Adipose tissue (tissue), 3 donors: Measurements from ENCODE around the gene BTG1. TPM values are rescaled to one million over a fixed set of nuclear protein-coding genes. Genes with fewer than 3 reads are reported as not detected.
"Not testable (repeated sequence)": the region's sequence is repeated elsewhere in the genome, so short reads cannot be mapped to it uniquely, and the experiment has no call there.

Source experiments
- H3K27ac ChIP-seq: one replicate; pipeline ENCODE4 v1.5.1; 2013; ENCODE audit warnings: low read depth, low read length
- WGBS, 3 donors: extraction: QIAGEN DNeasy Blood & Tissue Kit; methylation state at CpG; one replicate each; pipeline ENCODE4 v1.1.7; 2013; 5-methylcytosine and 5-hydroxymethylcytosine counted together
- polyA plus RNA-seq, 3 donors: library from polyadenylated mRNA; stranded (reverse); fragments of 200-250 nt; gene quantifications; one replicate each; pipeline ENCODE4 v1.2.3, GENCODE V29; 2013
- donor health status: healthy with polysubstance abuse.
- donor health status: Bipolar disorder and iron deficiency.
- donor health status: healthy.

The BTG1 gene
- polyA plus RNA-seq, 3 donors: 60.7 to 89.4 (median 71.2) TPM

DNA sequence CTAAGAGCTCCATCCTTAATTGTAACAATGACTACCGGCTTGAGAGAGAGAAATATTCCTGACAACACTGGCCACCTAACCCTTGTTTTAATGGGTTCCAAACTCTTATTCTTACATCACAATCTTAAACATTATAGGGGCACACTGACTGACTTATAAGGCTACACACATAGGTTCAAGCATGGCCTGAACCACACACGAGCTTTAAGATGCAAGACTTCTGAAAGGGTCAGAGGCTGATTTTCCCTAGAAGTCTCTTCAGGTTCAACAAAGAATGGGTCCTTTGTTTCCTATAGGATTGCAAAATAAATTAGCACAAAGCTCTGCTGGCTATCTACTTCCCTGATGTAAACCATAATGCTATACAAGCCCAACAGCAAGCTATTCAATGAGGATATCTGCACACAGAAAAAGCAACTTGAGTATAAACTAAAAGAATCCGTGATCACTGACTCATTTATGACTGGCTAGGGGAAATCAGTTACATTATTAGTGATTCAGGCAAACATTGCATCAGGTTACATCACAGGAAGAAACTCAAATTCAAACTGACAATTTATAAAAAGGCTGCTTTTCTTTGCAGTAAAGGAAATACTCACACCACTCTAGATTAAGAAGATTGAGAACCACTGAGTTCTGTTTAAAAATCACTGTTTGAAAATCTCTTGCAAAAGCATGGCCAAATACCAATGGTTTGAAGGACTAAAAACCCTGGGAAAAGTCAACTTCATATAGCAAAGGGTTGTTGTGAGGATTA, 8.5 kb downstream of the BTG1 start:
- H3K27ac ChIP-seq: no peak overlapping the region
- 47 to 50% (median 49%) methylated on average over 3 of the region's 3 CpGs for WGBS, 3 donors

DNA sequence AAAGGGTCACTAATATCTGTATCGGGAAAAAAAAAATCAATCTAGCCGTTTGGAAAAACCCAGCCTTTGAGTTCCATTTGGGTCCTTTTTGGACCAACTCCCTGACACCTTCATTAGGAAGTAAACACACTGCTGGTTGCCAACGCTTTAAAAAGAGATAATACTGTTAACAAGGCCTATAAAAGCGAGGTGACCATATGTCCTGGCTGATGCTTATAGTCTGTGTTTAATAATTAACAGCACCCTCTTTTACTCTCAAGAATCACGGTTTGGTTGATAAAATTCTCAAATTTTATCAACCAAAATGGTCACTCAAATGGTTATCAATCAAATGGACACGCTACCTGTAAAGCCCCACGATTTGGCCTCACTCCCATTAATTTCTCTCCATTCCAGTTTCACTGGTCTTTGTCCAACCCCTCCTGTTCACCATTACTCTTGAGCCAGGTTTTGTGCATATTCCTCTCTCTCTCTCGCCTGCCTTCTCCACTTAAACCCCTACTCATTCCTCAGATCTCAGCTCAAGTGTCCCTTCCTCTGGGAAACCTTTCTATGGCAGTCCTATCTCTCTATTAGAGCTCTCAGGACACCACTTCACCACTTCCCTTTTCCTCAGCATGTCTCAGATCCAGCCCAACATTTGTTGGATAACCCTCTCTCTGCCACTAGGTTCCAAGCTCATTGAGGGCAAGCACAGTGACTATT, 9.5 kb downstream of the BTG1 start:
- 25 to 79% (median 76%) methylated on average over 8 of the region's 8 CpGs for WGBS, 3 donors
- no peak overlapping the region for H3K27ac ChIP-seq

DNA sequence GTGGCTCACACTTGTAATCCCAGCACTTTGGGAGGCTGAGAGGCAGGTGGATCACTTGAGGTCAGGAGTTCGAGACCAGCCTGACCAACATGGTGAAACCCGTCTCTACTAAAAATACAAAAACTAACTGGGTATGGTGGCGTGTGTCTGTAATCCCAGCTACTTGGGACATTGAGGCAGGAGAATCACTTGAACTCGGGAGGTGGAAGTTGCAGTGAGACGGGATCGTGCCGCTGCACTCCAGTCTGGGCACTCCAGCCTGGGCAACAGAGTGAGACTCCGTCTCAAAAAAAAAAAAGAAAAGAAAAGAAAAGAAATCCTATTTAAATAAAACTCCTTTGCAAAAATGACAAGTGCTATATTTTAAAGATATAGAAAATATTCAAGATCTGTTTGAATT, 10.1 kb downstream of the BTG1 start:
- WGBS, 3 donors: 81 to 95% (median 90%) methylated on average over 8 of the region's 8 CpGs
- H3K27ac ChIP-seq: not testable (repeated sequence)

DNA sequence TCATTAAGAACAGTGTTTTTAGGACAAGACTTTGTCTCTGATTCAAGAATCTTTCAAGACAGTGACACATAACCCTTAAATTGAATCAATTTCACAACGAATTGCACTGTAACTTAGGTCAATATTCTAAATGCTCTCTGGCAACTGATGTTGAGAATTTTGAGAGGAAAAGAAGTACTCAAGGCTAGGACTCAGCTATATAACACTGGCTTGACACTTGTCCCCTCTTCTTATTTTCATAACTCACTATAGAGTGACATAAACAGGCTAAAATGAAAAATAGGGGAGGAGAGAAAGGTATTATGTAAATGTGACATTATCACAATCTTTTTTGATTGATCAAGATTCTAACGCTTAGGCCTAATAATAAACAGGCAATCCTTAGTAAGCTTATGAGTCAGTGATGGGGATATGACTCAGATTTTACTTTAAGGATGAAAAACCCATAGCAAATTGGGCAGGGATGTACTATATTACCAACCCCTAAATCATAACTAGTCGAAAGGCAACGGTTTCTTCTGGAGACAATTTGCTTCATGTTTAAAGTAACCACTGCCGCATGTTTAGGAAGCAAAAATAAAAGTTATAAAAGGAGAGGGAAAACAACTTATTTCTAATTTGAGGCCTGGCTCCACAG, 10.9 kb downstream of the BTG1 start:
- H3K27ac ChIP-seq: no peak overlapping the region
- 51 to 61% (median 52%) methylated on average over 5 of the region's 5 CpGs for WGBS, 3 donors

DNA sequence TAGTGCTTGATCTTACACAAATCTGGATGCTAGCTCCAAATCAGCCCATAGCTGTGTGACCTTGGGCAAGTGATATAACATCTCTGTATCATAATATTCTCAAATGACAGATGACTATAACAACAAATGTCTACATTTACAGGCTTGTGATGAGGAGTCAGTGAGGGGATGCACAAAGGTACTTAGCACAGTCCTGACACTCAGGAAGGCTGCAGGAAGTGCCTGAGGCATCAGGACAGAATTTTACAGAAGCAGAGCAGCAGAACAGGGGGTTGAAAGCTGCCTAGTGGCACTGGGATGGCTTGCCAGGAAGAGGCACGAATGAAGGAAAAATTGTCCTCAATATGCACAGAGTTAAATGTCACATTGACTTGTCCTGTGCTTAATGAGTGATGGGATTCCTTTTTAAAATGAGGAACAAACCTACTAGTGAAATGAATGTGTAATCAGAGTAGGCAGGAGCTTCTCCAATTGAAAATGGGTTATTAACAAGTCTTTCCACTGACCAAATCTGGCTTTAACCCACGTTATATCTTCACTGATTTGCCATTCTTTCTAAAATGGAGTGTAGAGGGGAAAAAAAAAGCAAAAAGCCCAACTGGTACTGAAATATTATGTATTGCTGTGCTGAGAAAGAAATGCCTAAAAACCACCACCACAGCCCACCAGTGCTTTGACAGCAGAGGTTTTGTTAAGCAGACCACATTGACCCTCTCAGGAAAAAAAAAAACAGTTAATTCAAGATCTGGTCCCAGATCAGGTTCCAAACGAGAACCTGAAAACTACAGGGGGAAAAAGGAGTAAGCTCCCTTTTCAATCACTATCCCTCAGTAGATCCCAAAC, 11.6 kb downstream of the BTG1 start:
- WGBS, 3 donors: 29 to 30% (median 30%) methylated on average over 3 of the region's 3 CpGs
- no peak overlapping the region for H3K27ac ChIP-seq

DNA sequence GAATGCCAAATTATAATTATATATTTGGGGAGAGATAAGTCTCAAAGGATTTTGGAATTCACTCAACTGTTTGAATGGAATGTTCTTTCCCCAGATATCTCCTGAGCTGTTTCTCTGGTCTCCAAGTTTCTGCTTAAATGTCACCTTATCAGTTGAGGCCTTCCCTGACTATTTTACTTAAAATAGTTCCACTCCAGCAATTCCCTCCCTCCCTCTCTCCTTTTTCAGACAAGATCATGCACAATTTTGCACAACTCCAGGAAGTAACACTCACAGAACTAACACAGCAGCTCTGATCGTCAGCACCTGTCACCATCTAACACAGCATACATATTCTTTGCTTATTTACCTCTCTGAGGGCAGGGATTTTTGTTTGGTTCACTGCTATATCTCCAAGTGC, 12.5 kb downstream of the BTG1 start:
- no peak overlapping the region for H3K27ac ChIP-seq
- 0 to 17% (median 0%) methylated on average over 1 of the region's 1 CpG for WGBS, 3 donors

DNA sequence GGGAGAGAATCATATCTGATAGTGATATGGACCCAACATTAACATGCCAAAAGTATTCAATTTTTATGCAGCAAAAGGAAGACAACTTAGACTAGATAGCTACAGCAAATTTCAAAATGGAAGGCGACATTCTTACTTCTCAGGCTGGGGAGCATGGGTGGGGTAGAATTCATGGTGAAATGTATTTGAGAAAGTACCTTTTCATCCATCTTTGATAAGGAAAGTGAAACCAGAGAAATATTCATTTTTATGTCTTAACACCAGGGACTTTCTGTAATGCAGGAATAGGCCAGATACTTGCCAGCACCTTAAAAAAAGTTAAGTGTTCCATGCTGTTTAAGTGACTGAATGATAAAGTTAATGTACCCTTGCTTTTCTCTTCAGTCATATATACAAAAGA, 13.4 kb downstream of the BTG1 start:
- WGBS, 3 donors: 75 to 90% (median 88%) methylated on average over 1 of the region's 1 CpG
- H3K27ac ChIP-seq: no peak overlapping the region

DNA sequence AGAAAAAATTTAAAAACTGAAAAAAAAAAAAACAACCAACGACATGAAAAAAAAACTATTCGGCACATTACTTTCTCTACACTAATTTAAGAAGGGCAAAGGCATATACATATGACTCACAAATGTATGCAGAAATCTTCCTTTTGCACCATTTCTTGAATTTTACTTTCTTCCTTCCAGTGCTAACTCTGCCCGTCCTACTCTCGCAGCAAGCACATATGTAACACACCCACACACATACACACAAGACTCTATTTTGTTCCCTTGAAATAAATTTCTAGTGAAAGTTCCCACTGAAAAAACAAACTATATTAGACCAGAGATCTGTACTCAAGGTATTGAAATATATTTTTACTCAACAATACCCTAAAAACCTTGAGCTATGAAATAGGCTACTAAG, 14.6 kb downstream of the BTG1 start:
- WGBS, 3 donors: 45 to 79% (median 52%) methylated on average over 4 of the region's 4 CpGs
- no peak overlapping the region for H3K27ac ChIP-seq

DNA sequence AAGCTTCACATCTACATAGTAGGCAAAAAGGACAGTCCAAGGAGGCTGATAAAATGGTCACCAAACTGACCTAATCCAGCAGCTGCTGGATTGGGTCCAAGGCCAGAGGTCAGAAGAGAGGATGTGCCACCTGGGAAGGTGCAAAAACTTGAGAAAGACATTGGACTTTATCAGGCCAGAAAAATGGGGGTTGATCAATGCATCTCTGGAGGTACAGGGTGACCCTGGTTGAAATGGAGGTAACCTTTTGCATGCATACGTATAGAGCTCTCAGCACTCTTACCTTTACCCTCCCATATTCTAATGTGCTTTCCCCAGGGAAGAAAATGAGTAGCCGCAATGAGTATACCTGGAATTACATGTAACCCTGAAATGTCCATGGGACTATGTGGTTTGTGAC, 16.0 kb downstream of the BTG1 start:
- 95 to 99% (median 96%) methylated on average over 2 of the region's 2 CpGs for WGBS, 3 donors

DNA sequence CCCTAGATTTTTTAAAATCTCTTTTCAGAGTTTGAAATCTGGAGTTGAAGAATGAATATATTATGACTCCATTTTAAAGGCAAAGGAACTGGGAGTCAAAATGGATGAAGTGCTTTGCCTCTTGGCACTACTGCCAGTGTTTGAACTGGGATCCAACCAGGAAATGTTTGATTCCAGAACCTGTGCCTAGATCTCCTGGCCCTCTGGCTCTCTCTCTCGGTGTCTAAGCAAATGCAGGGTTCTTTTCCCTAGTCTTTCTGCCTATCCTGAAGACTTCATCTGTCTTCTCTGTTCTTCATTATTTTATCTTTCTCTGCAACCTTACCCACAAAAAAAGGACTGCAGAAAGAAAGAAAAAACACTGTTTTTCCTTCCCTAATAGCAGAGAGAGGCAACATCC, 17.0 kb downstream of the BTG1 start:
- WGBS, 3 donors: 59 to 94% (median 92%) methylated on average over 1 of the region's 1 CpG
- no peak overlapping the region for H3K27ac ChIP-seq

More for the DNA sequence above, 16.0 kb downstream of the BTG1 start:
- no peak overlapping the region for H3K27ac ChIP-seq

DNA sequence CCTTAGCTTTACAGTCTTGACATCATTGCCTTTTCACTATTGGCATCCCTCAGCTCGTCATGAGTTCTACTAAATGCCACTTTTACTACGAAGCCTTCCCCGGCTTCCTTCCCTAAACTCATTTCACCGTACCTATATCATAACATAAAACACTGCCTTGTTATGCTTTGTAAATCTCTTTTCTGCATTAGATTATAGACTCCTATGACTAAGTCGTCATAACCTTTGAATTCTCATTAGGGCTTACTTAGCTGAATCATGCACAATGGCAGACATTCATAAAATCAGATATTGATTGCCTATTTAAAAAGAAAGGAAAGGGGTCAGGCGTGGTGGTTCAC, 21.0 kb downstream of the BTG1 start:
- WGBS, 3 donors: 51 to 77% (median 65%) methylated on average over 6 of the region's 6 CpGs
- no peak overlapping the region for H3K27ac ChIP-seq

DNA sequence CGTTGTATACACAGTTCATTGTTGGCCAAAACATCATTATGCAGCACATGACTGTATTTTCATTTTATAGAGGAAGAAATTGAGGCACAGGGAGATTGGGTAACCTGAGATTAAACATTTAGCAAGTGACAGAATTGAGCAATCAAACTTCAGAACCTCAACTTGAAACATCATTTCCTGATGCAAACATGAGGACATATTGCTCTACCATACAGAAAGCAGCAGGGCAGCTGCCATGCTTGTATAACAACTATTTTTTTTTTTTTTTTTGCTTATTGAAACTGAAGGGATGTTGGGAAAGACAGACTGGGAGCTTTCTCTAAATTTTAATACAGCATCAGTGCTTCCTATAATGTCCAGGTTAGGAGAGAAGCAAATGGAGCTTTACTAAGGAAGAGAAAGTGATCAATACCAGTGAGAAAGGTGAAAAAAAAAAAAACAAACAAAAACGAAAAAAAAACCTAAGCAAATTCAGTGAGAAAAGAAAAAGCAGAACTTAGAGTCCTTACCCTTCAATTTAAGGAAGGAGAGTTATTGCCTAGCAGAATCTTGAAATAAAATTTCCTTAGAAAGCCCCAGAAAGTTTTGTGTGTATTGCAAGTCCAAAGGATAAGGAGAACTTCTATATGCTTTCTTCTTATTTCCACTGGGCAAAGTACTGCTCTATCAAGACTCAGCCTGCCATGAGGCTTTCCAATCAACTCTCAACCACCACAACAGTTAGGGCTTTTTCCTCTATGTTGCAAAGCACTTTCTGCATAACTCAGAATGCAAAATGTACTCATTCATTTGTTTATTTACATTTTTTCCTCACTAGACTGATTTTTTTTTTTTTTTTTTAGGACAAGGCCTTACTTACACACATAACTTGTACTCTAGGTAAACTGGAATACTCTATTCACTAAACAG, 21.6 kb downstream of the BTG1 start:
- 51 to 69% (median 52%) methylated on average over 2 of the region's 2 CpGs for WGBS, 3 donors
- H3K27ac ChIP-seq: no peak overlapping the region

DNA sequence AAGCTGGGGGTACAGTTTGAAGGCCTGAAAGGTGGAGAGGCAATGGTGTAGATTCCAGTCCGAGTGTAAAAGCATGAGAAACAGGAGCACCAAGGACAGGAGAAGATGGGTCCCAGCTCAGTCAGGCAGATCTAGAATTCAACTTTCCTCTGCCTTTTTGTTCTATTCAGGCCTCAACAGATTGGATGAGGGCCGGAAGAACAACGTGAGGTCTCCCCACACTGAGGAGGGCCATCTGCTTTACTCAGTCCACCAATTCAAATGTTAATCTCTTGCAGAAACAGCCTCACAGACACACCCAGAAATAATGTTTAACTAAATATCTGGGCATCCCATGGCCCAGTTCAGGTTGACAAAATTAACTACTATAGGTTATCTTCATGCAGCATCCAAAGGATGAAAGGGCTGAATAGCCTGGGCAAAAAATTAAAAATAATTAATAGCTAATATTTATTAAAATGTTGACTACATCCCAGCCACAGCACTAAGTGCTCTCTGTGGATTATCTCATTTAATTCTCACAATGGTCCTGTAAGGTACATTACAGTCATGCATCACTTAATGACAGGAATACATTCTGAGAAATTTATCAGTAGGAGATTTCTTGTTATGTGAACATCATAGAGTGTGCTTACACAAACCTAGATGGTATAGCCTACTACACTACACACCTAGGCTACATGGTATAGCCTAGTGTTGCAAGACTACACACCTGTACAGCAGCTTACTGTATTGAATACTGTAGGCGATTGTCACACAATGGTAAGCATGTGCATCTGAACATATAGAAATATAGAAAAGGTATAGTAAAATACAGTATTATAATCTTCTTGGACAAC, 22.5 kb downstream of the BTG1 start:
- WGBS, 3 donors: 74 to 99% (median 87%) methylated on average over 4 of the region's 4 CpGs
- no peak overlapping the region for H3K27ac ChIP-seq

DNA sequence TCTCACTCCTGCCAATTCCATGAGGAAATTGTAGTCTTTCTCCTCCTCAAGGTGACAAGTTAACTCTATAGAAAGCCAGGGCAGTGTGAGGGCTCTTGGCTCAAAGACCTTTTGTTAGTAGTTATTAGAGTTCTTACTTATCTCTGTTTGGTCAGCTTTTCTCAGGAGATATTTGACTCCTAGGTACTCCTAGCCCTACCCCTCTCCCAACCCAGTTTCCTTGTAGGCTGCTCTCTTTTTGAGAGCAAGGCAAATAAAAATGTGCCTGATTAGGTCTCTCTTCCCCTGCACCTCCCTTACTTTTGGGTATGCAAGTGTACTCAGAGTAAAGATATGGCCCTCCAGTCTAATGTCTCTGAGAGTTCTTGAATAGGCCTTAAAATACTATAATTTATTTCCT, 23.8 kb downstream of the BTG1 start:
- H3K27ac ChIP-seq: no peak overlapping the region

DNA sequence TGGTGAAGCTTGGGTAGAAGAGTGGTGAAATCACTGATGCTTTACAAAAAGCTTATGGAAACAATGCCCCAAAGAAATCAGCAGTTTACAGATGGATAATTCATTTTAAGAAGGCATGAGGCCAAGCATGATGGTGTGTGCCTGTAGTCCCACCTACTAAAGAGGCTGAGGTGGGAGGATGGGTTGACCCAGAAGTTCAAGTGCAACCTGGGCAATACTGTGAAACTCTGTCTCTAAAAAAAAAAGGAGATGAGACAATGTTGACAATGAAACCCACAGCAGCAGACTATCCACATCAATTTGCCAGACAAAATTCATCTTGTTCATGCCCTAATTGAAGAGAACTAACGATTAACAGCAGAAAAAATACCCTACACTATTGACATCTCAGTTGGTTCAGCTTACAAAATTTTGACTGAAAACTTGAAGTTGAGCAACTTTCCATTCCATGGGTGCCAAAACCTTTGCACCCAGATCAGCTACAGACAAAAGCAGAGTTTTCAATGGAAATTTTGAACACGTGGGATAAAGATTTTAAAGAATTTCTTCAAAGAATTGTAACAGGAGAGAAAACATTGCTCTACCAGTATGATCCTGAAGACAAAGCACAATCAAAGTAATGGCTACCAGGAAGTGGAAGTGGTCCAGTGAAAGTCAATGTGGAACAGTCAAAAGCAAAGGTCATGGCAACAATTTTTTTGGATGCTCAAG, 26.7 kb downstream of the BTG1 start:
- 74 to 95% (median 83%) methylated on average over 2 of the region's 2 CpGs for WGBS, 3 donors
- H3K27ac ChIP-seq: no peak overlapping the region

DNA sequence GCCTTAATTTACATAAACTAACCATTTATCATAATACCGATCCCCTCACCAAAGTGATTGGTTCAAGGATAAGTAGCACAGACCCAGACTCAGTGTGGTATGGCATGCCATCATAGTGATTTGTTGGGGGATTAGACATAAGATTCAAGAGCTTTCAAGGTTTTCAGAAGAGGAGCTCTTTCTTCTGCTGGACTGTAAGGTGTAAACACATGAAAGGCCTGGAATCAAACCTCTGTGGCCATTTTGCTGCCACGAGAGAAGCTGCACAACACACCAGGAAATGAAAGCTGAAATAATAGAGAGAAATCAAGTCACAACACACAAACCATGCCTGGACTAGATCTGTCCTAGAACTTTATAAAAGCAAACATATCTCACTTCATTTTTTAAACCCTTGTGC, 30.8 kb downstream of the BTG1 start:
- H3K27ac ChIP-seq: no peak overlapping the region
- 94 to 100% (median 95%) methylated on average over 2 of the region's 2 CpGs for WGBS, 3 donors

DNA sequence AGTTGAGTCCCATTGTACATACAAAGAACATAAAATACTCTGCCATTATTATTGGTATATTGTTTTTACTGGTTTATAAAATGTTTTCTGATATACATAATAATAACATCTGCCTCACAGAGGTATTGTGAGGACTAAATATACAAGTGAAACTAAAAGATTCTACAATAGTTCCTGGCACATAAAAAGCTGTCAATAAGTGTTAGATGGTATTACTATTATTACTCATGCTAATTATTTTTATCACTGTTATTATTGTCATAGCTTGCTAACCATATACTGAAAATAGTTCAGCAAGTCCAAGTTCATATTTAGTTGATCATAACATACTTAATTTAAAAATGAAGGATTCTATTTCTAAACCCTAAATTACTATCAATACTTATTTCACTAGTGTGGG, 34.4 kb downstream of the BTG1 start:
- H3K27ac ChIP-seq: no peak overlapping the region
